GM12892 (cell line): ENCODE measurements around the gene NAV2.

Experiments used
- POLR2A ChIP-seq: IDR thresholded peaks from 2 replicates; pipeline ENCODE4 v1.6.1; 2011; ENCODE audit warnings: low read depth, low read length, control low read depth
- POLR2AphosphoS5 ChIP-seq: IDR thresholded peaks from 2 replicates; pipeline ENCODE4 v1.6.1; 2011; ENCODE audit warnings: low read depth, low read length, control low read depth
- TAF1 ChIP-seq: IDR thresholded peaks from 2 replicates; pipeline ENCODE4 v1.6.1; 2011; ENCODE audit warnings: low read depth, mild to moderate bottlenecking, control low read depth, low read length, borderline replicate concordance

- no peak for TF ChIP-seq POLR2A
- no peak for TF ChIP-seq TAF1
- TF ChIP-seq POLR2AphosphoS5, result no peak
These were observed 336.1 kb downstream of the NAV2 start for GRCh38 chr11:20048707-20049106.
